SK-N-SH treated with all-trans-retinoic acid at 6 μM for 48 hours (cell line): ENCODE results near the gene SLC35D2.

ENCODE experiments used
- ARNTL ChIP-seq: fragments of 450-650 bp; formaldehyde crosslinking; IDR thresholded peaks from 2 replicates; pipeline ENCODE4 v1.5.0; 2020; ENCODE audit warnings: low read depth, mild to moderate bottlenecking, moderate library complexity, borderline replicate concordance
- OSR1 ChIP-seq: fragments of 250-450 bp; sonication (Bioruptor Pico); IDR thresholded peaks from 2 replicates; pipeline ENCODE4 v1.8.0; 2022; ENCODE audit warnings: moderate library complexity, mild to moderate bottlenecking, inconsistent platforms
- PATZ1 ChIP-seq: fragments of 250-450 bp; sonication (Bioruptor Pico); IDR thresholded peaks from 2 replicates; pipeline ENCODE4 v1.8.0; 2020; ENCODE audit warnings: mild to moderate bottlenecking, moderate library complexity, borderline replicate concordance
- RARB ChIP-seq: fragments of 250-450 bp; sonication (Bioruptor Pico); IDR thresholded peaks from 2 replicates; pipeline ENCODE4 v1.8.0; 2021; ENCODE audit warnings: mild to moderate bottlenecking, moderate library complexity
- ZFP30 ChIP-seq: fragments of 450-650 bp; formaldehyde crosslinking; IDR thresholded peaks from 2 replicates; pipeline ENCODE4 v1.5.0; 2022; ENCODE audit warnings: mild to moderate bottlenecking, moderate library complexity
- TF ChIP-seq, protein P1 (sequence below): fragments of 250-450 bp; sonication (Bioruptor Pico); IDR thresholded peaks from 2 replicates; pipeline ENCODE4 v1.8.0; 2021; ENCODE audit warnings: low read depth, mild to moderate bottlenecking, moderate library complexity, borderline replicate concordance

DNA sequence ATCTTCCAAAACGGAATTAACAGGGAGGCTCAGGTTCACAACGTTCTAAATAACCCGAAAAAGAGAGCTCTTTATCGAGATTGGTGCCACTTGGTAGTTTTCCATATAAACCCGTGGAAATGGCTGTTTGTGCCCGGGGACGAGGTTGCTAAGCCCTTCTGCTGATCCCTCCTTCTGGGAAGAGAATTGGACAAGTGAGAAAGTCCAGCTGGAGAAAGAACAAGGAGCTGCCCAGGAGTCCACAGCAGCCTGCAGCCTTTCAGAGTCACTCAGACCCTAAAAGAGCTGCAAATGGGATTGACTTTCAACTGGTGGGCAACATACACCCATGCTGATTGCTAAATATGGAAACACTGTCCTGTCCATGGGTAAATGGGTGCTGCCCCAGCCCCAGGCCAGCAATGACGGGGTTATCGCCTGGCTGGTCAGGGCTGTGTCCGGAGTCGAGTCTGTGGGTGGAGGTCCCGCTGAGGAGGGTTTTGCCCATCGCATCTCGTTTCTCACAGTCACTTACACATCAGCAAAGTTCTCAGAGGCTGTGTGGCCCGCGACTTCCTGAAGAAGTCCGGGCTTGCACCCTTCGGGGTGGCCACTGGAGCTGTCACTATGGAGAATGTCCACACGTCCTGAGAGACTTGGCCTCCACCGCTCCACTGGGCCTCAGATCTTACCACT is 40.8 kb downstream of the SLC35D2 start:
- no peak for TF ChIP-seq RARB (CRISPR knock-in tag)
- TF ChIP-seq, protein P1, sequence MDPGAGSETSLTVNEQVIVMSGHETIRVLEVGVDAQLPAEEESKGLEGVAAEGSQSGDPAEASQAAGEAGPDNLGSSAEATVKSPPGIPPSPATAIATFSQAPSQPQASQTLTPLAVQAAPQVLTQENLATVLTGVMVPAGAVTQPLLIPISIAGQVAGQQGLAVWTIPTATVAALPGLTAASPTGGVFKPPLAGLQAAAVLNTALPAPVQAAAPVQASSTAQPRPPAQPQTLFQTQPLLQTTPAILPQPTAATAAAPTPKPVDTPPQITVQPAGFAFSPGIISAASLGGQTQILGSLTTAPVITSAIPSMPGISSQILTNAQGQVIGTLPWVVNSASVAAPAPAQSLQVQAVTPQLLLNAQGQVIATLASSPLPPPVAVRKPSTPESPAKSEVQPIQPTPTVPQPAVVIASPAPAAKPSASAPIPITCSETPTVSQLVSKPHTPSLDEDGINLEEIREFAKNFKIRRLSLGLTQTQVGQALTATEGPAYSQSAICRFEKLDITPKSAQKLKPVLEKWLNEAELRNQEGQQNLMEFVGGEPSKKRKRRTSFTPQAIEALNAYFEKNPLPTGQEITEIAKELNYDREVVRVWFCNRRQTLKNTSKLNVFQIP (CRISPR knock-in tag), result no peak
- TF ChIP-seq PATZ1 (CRISPR knock-in tag), result no peak
- no peak for TF ChIP-seq ARNTL
- no peak for TF ChIP-seq ZFP30 (CRISPR knock-in tag)
- TF ChIP-seq OSR1 (CRISPR knock-in tag), result no peak
